Measurements from ENCODE around the gene BUD23.

GRCh38 chr7:73683056-73683787 lies at the start of gene BUD23, which contains the start of gene DNAJC30:
- peak; percentile 16 for TF ChIP-seq CTCF (IDR thresholded peaks at IDR 0.05; ENCODE audit: low read depth, low read length, missing input control)
- TF ChIP-seq RAD21 (IDR thresholded peaks at IDR 0.05): no peak
- peak; percentile 50 to 56 for TF ChIP-seq EGR1 (IDR thresholded peaks at IDR 0.05; ENCODE audit: low read depth in 2 of 2)
- peak; percentile 69 for TF ChIP-seq ZBTB33 (IDR thresholded peaks at IDR 0.05)
- peak; percentile 80 for TF ChIP-seq TAF1 (conservative IDR thresholded peaks at IDR 0.05)
- TF ChIP-seq GABPA (IDR thresholded peaks at IDR 0.05 in 1 of 2, conservative IDR thresholded peaks at IDR 0.05 in 1 of 2): peak in 1 of 2 donors; percentile 25
- TF ChIP-seq REST (IDR thresholded peaks at IDR 0.05): no peak
- peak; percentile 99 for TF ChIP-seq YY1 (IDR thresholded peaks at IDR 0.05)
- peak; percentile 91 for TF ChIP-seq MAX (IDR thresholded peaks at IDR 0.05)
- TF ChIP-seq JUND (IDR thresholded peaks at IDR 0.05): no peak
